Globus pallidus (tissue), 1 donor: Measurements from ENCODE around the gene HGD.
"Not testable (repeated sequence)": the region's sequence is repeated elsewhere in the genome, so short reads cannot be mapped to it uniquely, and the experiment has no call there.

Source experiments
- DNase-seq: peaks from one replicate; pipeline ENCODE4 v3.0.0-alpha.2; 2015; ENCODE audit warnings: low spot score

HGD gene

GRCh38 chr3:120678984-120679383 is 3.1 kb downstream of the HGD start:
- DNase-seq, result no peak

GRCh38 chr3:120678331-120678947 is 3.6 kb downstream of the HGD start:
- DNase-seq, result peak; percentile 77

- not testable (repeated sequence) for DNase-seq
Observed at GRCh38 chr3:120677193-120677592, 4.8 kb downstream of the HGD start.

- DNase-seq, result peak; percentile 41
Observed at GRCh38 chr3:120673116-120673515, 8.9 kb downstream of the HGD start.

GRCh38 chr3:120670576-120670975 is 11.5 kb downstream of the HGD start:
- DNase-seq, result no peak

GRCh38 chr3:120664926-120665325 is 17.1 kb downstream of the HGD start:
- no peak for DNase-seq

- DNase-seq, result no peak
Observed at GRCh38 chr3:120661945-120662344, 20.1 kb downstream of the HGD start.

GRCh38 chr3:120661106-120661905 is 20.7 kb downstream of the HGD start:
- no peak for DNase-seq

GRCh38 chr3:120659834-120660233 is 22.2 kb downstream of the HGD start:
- DNase-seq, result no peak

- no peak for DNase-seq
Observed at GRCh38 chr3:120659285-120659684, 22.8 kb downstream of the HGD start.

GRCh38 chr3:120652896-120653545 is 29.0 kb downstream of the HGD start:
- DNase-seq, result no peak

GRCh38 chr3:120652281-120652680 is 29.8 kb downstream of the HGD start:
- DNase-seq, result no peak

GRCh38 chr3:120650311-120650710 is 31.7 kb downstream of the HGD start:
- no peak for DNase-seq

GRCh38 chr3:120649830-120650233 is 32.2 kb downstream of the HGD start:
- DNase-seq, result no peak

- no peak for DNase-seq
Observed at GRCh38 chr3:120648290-120648689, 33.7 kb downstream of the HGD start.

- no peak for DNase-seq
Observed at GRCh38 chr3:120646771-120647432, 35.1 kb downstream of the HGD start.

GRCh38 chr3:120645083-120645845 is 36.8 kb downstream of the HGD start:
- no peak for DNase-seq

- DNase-seq, result no peak
Observed at GRCh38 chr3:120642368-120642948, 39.6 kb downstream of the HGD start.

- DNase-seq, result no peak
Observed at GRCh38 chr3:120641696-120642246, 40.3 kb downstream of the HGD start.

GRCh38 chr3:120640231-120640630 is 41.8 kb downstream of the HGD start:
- DNase-seq, result no peak

- not testable (repeated sequence) for DNase-seq
Observed at GRCh38 chr3:120638820-120639219, 43.2 kb downstream of the HGD start.
